GM12878 (cell line): Measurements from ENCODE around the gene POLE2. TPM values are rescaled to one million over a fixed set of nuclear protein-coding genes. Genes with fewer than 3 reads are reported as not detected.

ENCODE experiments used
- HDAC6 ChIP-seq: fragments of 200-600 bp; sonication (generic); IDR thresholded peaks from one replicate; pipeline ENCODE4 v1.8.0; 2017; ENCODE audit warnings: antibody characterized with exemption; ENCODE audit not compliant: unreplicated experiment
- IKZF1 ChIP-seq: fragments of 450-650 bp; conservative IDR thresholded peaks from 2 replicates; pipeline ENCODE4 v1.6.1; 2017; ENCODE audit warnings: antibody characterized with exemption, mild to moderate bottlenecking
- NBN ChIP-seq: fragments of 450-650 bp; IDR thresholded peaks from 2 replicates; pipeline ENCODE4 v1.6.1; 2016
- NFXL1 ChIP-seq: fragments of 450-650 bp; IDR thresholded peaks from 2 replicates; pipeline ENCODE4 v1.6.1; 2017; ENCODE audit warnings: antibody characterized with exemption, mild to moderate bottlenecking, borderline replicate concordance
- NFYA ChIP-seq: IDR thresholded peaks from 2 replicates; pipeline ENCODE4 v1.6.1; 2011; ENCODE audit warnings: low read depth, mild to moderate bottlenecking, low read length, improper control_type of control experiment, borderline replicate concordance
- NKRF ChIP-seq: fragments of 450-650 bp; conservative IDR thresholded peaks from 2 replicates; pipeline ENCODE4 v1.6.1; 2017; ENCODE audit warnings: mild to moderate bottlenecking, moderate library complexity
- RFX5 ChIP-seq: IDR thresholded peaks from 2 replicates; pipeline ENCODE4 v1.6.1; 2011; ENCODE audit warnings: low read depth, low read length, improper control_type of control experiment
- SUPT20H ChIP-seq: IDR thresholded peaks from 2 replicates; pipeline ENCODE4 v1.6.1; 2011; ENCODE audit warnings: low read depth, mild to moderate bottlenecking, low read length, moderate library complexity, borderline replicate concordance; ENCODE audit not compliant: control insufficient read depth
- SUZ12 ChIP-seq: fragments of 200-600 bp; sonication (generic); IDR thresholded peaks from one replicate; pipeline ENCODE4 v1.6.1; 2018; ENCODE audit warnings: antibody characterized with exemption, mild to moderate bottlenecking; ENCODE audit not compliant: unreplicated experiment
- TAF1 ChIP-seq: IDR thresholded peaks from 2 replicates; pipeline ENCODE4 v1.6.1; 2011; ENCODE audit warnings: mild to moderate bottlenecking, low read depth, low read length, borderline replicate concordance
- TCF12 ChIP-seq: IDR thresholded peaks from 2 replicates; pipeline ENCODE4 v1.6.1; 2011; ENCODE audit warnings: low read depth, mild to moderate bottlenecking, low read length
- TCF3 ChIP-seq: IDR thresholded peaks from 2 replicates; pipeline ENCODE4 v1.6.1; 2012; ENCODE audit warnings: low read depth, mild to moderate bottlenecking, low read length, borderline replicate concordance; ENCODE audit not compliant: insufficient read depth
- USF1 ChIP-seq: IDR thresholded peaks from 2 replicates; pipeline ENCODE4 v1.6.1; 2011; ENCODE audit warnings: borderline replicate concordance, low read depth, mild to moderate bottlenecking, moderate library complexity, mixed read lengths, low read length; ENCODE audit not compliant: insufficient read depth; ENCODE audit errors: extremely low read length
- ZNF217 ChIP-seq: fragments of 450-650 bp; IDR thresholded peaks from 2 replicates; pipeline ENCODE4 v1.6.1; 2017; ENCODE audit warnings: antibody characterized with exemption, mild to moderate bottlenecking
- polyA plus RNA-seq, 11 experiments: library from polyadenylated mRNA; depleted of rRNA in 4 of 11; unstranded in 6 of 11; stranded (reverse) in 5 of 11; fragments of >200 nt; fragmentation: Nextera tagmentation in 4 of 11; fragmentation: Illumina TruSeq in 1 of 11; extraction: Ambion mirVana in 4 of 11; extraction: Trizol in 1 of 11; gene quantifications; 1 replicate in 1 of 11; 2 replicates in 10 of 11; pipeline versions ENCODE4 v1.2.1 to v1.2.3, GENCODE V29; 2011 to 2016; ENCODE audit warnings: inconsistent platforms in 2 of 11, missing spikeins in 2 of 11, low read depth in 1 of 11
- total RNA-seq, 4 experiments: library from RNA; depleted of rRNA in 3 of 4; stranded (reverse); fragments of >200 nt in 3 of 4; fragmentation: Illumina TruSeq in 1 of 4; extraction: Trizol in 1 of 4; gene quantifications; 2 replicates each; pipeline versions ENCODE4 v1.2.1 to v1.2.3, GENCODE V29; 2013 to 2021
- TF ChIP-seq, protein P1 (sequence below): fragments of 450-650 bp; IDR thresholded peaks from 2 replicates; pipeline ENCODE4 v1.6.1; 2014; ENCODE audit warnings: mild to moderate bottlenecking
- TF ChIP-seq, protein P2 (sequence below): fragments of 450-650 bp; IDR thresholded peaks from 2 replicates; pipeline ENCODE4 v1.6.1; 2017; ENCODE audit warnings: low read depth, mild to moderate bottlenecking, moderate library complexity
- TF ChIP-seq, protein P3 (sequence below): fragments of 450-650 bp; IDR thresholded peaks from 2 replicates; pipeline ENCODE4 v1.6.1; 2018; ENCODE audit warnings: mild to moderate bottlenecking, low read depth, moderate library complexity; ENCODE audit not compliant: partially characterized antibody
- TF ChIP-seq, protein P4 (sequence below): fragments of 150-350 bp; IDR thresholded peaks from 2 replicates; pipeline ENCODE4 v1.6.1; 2014; ENCODE audit warnings: mild to moderate bottlenecking, low read depth, low read length

The POLE2 gene
- total and polyA plus RNA-seq, 10 of the 15 experiments (the other 5 are each of a cell fraction or from before 2014, with no cell fraction given): 22.0 to 45.6 (median 38.8) TPM

DNA sequence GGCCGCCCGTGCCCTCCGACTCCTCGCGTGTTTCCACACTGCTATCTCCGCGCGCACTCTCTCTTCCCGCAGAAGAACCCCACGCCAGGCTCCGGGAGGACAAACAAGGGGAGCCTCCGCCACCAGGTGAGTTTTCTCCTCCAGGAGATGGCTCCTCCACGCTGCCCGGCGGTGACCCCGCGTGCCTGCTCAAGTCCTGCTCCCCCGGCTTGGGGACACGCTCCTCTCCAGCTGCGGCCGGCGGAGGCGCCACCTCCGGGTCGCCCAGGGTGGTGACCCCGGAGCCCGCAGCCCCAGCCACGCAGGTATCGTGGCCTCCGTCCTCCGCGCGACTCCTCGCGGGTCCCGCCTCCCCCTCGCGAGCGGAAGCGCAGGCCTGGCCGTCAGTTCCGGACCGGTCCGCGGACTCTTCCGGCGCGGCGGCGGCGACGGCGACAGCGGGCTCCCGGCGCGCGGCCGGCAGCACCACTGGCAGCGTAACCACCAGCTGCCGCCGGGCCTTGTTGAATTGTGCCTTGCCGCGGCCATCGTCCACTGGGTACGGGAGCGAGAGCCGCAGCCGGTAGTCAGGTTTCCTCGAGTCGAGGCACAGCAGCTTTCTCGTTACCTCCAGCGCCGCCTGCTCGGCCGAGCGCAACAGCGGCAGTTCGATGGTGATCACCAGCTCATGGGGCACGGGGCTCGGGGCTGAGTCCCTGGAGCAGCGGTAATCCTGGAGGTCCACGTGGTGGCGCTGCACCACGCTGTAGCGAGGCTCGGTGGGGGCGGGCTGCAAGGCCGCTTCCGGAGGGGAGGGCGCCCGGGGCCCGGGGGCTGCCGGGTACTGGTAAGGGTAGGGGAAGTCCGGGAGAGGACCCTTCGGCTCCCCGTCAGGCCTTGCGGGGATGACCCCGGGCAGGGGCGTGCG is 54.1 kb downstream of the POLE2 start (continued):
- TF ChIP-seq TCF3: no peak; the same call in 1 of the 2 replicates
- peak; percentile 88 for TF ChIP-seq NKRF
- no peak; the same call in 1 of the 2 replicates for TF ChIP-seq NFXL1
- TF ChIP-seq TCF12: peak; percentile 42; the same call in 1 of the 2 replicates
- TF ChIP-seq HDAC6: peak; percentile 32
- no peak for TF ChIP-seq RFX5
- TF ChIP-seq, protein P1, sequence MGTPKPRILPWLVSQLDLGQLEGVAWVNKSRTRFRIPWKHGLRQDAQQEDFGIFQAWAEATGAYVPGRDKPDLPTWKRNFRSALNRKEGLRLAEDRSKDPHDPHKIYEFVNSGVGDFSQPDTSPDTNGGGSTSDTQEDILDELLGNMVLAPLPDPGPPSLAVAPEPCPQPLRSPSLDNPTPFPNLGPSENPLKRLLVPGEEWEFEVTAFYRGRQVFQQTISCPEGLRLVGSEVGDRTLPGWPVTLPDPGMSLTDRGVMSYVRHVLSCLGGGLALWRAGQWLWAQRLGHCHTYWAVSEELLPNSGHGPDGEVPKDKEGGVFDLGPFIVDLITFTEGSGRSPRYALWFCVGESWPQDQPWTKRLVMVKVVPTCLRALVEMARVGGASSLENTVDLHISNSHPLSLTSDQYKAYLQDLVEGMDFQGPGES: peak; percentile 47
- TF ChIP-seq, protein P2, sequence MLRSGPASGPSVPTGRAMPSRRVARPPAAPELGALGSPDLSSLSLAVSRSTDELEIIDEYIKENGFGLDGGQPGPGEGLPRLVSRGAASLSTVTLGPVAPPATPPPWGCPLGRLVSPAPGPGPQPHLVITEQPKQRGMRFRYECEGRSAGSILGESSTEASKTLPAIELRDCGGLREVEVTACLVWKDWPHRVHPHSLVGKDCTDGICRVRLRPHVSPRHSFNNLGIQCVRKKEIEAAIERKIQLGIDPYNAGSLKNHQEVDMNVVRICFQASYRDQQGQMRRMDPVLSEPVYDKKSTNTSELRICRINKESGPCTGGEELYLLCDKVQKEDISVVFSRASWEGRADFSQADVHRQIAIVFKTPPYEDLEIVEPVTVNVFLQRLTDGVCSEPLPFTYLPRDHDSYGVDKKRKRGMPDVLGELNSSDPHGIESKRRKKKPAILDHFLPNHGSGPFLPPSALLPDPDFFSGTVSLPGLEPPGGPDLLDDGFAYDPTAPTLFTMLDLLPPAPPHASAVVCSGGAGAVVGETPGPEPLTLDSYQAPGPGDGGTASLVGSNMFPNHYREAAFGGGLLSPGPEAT: peak; percentile 74
- TF ChIP-seq, protein P3, sequence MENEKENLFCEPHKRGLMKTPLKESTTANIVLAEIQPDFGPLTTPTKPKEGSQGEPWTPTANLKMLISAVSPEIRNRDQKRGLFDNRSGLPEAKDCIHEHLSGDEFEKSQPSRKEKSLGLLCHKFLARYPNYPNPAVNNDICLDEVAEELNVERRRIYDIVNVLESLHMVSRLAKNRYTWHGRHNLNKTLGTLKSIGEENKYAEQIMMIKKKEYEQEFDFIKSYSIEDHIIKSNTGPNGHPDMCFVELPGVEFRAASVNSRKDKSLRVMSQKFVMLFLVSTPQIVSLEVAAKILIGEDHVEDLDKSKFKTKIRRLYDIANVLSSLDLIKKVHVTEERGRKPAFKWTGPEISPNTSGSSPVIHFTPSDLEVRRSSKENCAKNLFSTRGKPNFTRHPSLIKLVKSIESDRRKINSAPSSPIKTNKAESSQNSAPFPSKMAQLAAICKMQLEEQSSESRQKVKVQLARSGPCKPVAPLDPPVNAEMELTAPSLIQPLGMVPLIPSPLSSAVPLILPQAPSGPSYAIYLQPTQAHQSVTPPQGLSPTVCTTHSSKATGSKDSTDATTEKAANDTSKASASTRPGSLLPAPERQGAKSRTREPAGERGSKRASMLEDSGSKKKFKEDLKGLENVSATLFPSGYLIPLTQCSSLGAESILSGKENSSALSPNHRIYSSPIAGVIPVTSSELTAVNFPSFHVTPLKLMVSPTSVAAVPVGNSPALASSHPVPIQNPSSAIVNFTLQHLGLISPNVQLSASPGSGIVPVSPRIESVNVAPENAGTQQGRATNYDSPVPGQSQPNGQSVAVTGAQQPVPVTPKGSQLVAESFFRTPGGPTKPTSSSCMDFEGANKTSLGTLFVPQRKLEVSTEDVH: no peak
- TF ChIP-seq NFYA: no peak
- peak; percentile 41 for TF ChIP-seq USF1
- TF ChIP-seq, protein P4, sequence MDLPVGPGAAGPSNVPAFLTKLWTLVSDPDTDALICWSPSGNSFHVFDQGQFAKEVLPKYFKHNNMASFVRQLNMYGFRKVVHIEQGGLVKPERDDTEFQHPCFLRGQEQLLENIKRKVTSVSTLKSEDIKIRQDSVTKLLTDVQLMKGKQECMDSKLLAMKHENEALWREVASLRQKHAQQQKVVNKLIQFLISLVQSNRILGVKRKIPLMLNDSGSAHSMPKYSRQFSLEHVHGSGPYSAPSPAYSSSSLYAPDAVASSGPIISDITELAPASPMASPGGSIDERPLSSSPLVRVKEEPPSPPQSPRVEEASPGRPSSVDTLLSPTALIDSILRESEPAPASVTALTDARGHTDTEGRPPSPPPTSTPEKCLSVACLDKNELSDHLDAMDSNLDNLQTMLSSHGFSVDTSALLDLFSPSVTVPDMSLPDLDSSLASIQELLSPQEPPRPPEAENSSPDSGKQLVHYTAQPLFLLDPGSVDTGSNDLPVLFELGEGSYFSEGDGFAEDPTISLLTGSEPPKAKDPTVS: no peak
- TF ChIP-seq IKZF1: no peak; the same call in 1 of the 2 replicates
- peak; percentile 60; the same call in 1 of the 2 replicates for TF ChIP-seq ZNF217
- no peak for TF ChIP-seq SUZ12
- no peak for TF ChIP-seq SUPT20H
- TF ChIP-seq NBN: peak; percentile 91
- peak; percentile 84; the same call in 1 of the 2 replicates for TF ChIP-seq TAF1
